Suprapubic skin (tissue), 4 donors: Measurements from ENCODE around the gene GPC1.

Experiments used
- POLR2A ChIP-seq, 2 donors: fragments of 450-650 bp; IDR thresholded peaks; one replicate each; pipeline ENCODE4 v1.6.1; 2017; ENCODE audit warnings: antibody characterized with exemption in 2 of 2, mild to moderate bottlenecking in 2 of 2, moderate library complexity in 2 of 2
- POLR2AphosphoS5 ChIP-seq, 3 donors: sonication (generic); formaldehyde crosslinking; IDR thresholded peaks; one replicate each; pipeline ENCODE4 v1.6.1; 2017; ENCODE audit warnings: antibody characterized with exemption in 3 of 3
- TF ChIP-seq, protein P1 (sequence below), 2 donors: fragments of 200-600 bp in 1 of 2; fragments of 450-650 bp in 1 of 2; sonication (generic) in 1 of 2; IDR thresholded peaks; one replicate each; pipeline ENCODE4 v1.5.1; 2016 to 2019; ENCODE audit warnings: antibody characterized with exemption in 2 of 2, mild to moderate bottlenecking in 1 of 2, moderate library complexity in 1 of 2

DNA sequence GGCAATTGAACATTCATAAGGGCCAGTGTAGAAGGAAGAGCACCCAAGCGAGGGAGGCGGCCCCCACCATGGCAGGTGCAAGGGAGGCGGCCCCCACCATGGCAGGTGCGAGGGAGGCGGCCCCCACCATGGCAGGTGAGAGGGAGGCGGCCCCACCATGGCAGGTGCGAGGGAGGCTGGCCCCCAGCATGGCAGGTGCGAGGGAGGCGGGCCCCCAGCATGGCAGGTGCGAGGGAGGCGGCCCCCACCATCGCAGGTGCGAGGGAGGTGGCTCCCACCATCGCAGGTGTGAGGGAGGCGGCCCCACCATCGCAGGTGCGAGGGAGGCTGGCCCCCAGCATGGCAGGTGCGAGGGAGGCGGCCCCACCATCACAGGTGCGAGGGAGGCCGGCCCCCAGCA is 24.7 kb upstream of the GPC1 start:
- TF ChIP-seq, protein P1, sequence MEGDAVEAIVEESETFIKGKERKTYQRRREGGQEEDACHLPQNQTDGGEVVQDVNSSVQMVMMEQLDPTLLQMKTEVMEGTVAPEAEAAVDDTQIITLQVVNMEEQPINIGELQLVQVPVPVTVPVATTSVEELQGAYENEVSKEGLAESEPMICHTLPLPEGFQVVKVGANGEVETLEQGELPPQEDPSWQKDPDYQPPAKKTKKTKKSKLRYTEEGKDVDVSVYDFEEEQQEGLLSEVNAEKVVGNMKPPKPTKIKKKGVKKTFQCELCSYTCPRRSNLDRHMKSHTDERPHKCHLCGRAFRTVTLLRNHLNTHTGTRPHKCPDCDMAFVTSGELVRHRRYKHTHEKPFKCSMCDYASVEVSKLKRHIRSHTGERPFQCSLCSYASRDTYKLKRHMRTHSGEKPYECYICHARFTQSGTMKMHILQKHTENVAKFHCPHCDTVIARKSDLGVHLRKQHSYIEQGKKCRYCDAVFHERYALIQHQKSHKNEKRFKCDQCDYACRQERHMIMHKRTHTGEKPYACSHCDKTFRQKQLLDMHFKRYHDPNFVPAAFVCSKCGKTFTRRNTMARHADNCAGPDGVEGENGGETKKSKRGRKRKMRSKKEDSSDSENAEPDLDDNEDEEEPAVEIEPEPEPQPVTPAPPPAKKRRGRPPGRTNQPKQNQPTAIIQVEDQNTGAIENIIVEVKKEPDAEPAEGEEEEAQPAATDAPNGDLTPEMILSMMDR (IDR thresholded peaks at IDR 0.05), result no peak
- no peak for TF ChIP-seq POLR2A (IDR thresholded peaks at IDR 0.05)
- TF ChIP-seq POLR2AphosphoS5 (IDR thresholded peaks at IDR 0.05), result no peak
